Ecto neural progenitor cell (in vitro differentiated cells): ENCODE results near the gene KIF26B.

Experiments
- DNase-seq: peaks from one replicate; pipeline ENCODE4 v3.0.0-alpha.2; 2018; ENCODE audit warnings: low spot score

The KIF26B gene

GRCh38 chr1:245172829-245173228 is 18.0 kb downstream of the KIF26B start:
- no peak for DNase-seq

GRCh38 chr1:245173446-245174211 is 18.8 kb downstream of the KIF26B start:
- no peak for DNase-seq

GRCh38 chr1:245177071-245177900 is 22.5 kb downstream of the KIF26B start:
- no peak for DNase-seq

GRCh38 chr1:245179706-245180105 is 24.9 kb downstream of the KIF26B start:
- DNase-seq: no peak

- no peak for DNase-seq
Measured at GRCh38 chr1:245180496-245181157, 25.8 kb downstream of the KIF26B start.

- no peak for DNase-seq
Measured at GRCh38 chr1:245181158-245181517, 26.4 kb downstream of the KIF26B start.

GRCh38 chr1:245182028-245182427 is 27.2 kb downstream of the KIF26B start:
- no peak for DNase-seq

- no peak for DNase-seq
Measured at GRCh38 chr1:245183429-245183828, 28.6 kb downstream of the KIF26B start.

GRCh38 chr1:245184779-245185178 is 30.0 kb downstream of the KIF26B start:
- DNase-seq: no peak

GRCh38 chr1:245188403-245188802 is 33.6 kb downstream of the KIF26B start:
- no peak for DNase-seq

- DNase-seq: peak; percentile 65
Measured at GRCh38 chr1:245195398-245195797, 40.6 kb downstream of the KIF26B start.

- no peak for DNase-seq
Measured at GRCh38 chr1:245197121-245197520, 42.3 kb downstream of the KIF26B start.

GRCh38 chr1:245197911-245198379 is 43.2 kb downstream of the KIF26B start:
- no peak for DNase-seq

- no peak for DNase-seq
Measured at GRCh38 chr1:245198748-245199516, 44.1 kb downstream of the KIF26B start.

- no peak for DNase-seq
Measured at GRCh38 chr1:245200146-245200545, 45.4 kb downstream of the KIF26B start.

GRCh38 chr1:245201201-245201600 is 46.4 kb downstream of the KIF26B start:
- no peak for DNase-seq

- DNase-seq: no peak
Measured at GRCh38 chr1:245201827-245202226, 47.0 kb downstream of the KIF26B start.

GRCh38 chr1:245205396-245205795 is 50.6 kb downstream of the KIF26B start:
- DNase-seq: no peak

GRCh38 chr1:245205864-245206263 is 51.1 kb downstream of the KIF26B start:
- DNase-seq: no peak

- DNase-seq: no peak
Measured at GRCh38 chr1:245207056-245207638, 52.4 kb downstream of the KIF26B start.

GRCh38 chr1:245207801-245208200 is 53.0 kb downstream of the KIF26B start:
- no peak for DNase-seq
